ENCODE results near the gene TIMM22. TPM values are rescaled to one million over a fixed set of nuclear protein-coding genes. Genes with fewer than 3 reads are reported as not detected.

Gene TIMM22
- total RNA-seq, 3 donors from 2014 or later (not counting 1 experiment from before 2014, with no cell fraction given): 7.8 to 11.3 (median 8.9) TPM

GRCh38 chr17:1027044-1027443 is 30.1 kb downstream of the TIMM22 start:
- WGBS (ENCODE audit: insufficient coverage): 95% methylated on average over 9 of the region's 9 CpGs
- peaks cover 2% of the 10 kb centered on the region for H3K36me3 ChIP-seq (ENCODE audit: control insufficient read depth, insufficient read depth, low read length)
- Mint-ChIP-seq H3K27me3 (ENCODE audit: low read depth in 2 of 2) (no peaks in the 10 kb centered on the region), H3K4me3 (no peak overlapping the region), H3K27ac (no peak overlapping the region), H3K9me3 (no peaks in the 10 kb centered on the region), H3K36me3 (no peaks in the 10 kb centered on the region), H3K4me1 (peaks cover 0 to 15% of the 10 kb centered on the region in 2 donors)
- ATAC-seq (no peak), DNase-seq (no peak)
- no peak overlapping the region for H3K27ac ChIP-seq (ENCODE audit: low read length)
- no peaks in the 10 kb centered on the region for H3K9me3 ChIP-seq (ENCODE audit: control insufficient read depth, insufficient read depth, low read length)
- TF ChIP-seq CTCF (IDR thresholded peaks at IDR 0.05): no peak
- intact Hi-C loops (cut with micrococcal nuclease): no loop called here
- no peaks in the 10 kb centered on the region for H3K4me1 ChIP-seq (ENCODE audit: control insufficient read depth, insufficient read depth, low read length)
- H3K4me3 ChIP-seq (ENCODE audit: low read length): no peak overlapping the region
- H3K27me3 ChIP-seq (ENCODE audit: control insufficient read depth, insufficient read depth, low read length): no peaks in the 10 kb centered on the region

DNA sequence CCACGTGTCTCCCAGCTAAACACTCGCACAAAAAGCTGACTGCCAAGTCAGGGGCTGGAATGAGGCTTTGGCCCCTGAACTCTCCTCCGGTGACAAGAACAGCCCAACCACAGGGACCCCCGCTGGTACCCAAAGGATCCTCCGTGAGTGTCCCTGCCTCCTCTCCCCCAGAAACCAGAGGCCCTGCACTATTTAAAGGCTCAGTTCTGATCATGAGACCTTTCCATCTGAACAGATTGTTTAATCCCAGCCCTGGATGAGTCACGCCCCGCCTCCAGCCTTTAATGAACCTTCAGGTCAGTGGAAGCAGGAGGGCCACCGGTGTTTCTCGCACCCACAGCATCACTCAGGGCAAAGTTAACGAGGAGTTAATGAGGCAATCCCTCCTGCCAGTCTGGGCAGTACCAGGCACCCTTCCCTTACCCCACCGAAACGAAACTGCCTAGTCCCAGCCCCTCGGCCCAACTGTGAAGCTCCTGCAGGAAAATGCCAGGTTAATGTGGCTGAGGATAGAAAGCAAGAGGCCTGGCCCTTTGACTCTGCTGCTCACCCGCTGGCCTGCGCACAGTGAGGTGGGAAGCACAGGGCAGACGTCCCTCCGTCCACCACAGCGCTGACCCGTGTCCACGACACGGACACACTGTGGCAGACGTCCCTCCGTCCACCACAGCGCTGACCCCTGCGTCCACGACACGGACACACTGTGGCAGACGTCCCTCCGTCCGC is 32.4 kb downstream of the TIMM22 start:
- no peak for TF ChIP-seq CTCF (IDR thresholded peaks at IDR 0.05)
- H3K36me3 ChIP-seq (ENCODE audit: control insufficient read depth, insufficient read depth, low read length): peaks cover 7% of the 10 kb centered on the region
- WGBS (ENCODE audit: insufficient coverage): 89% methylated on average over 29 of the region's 30 CpGs
- no peak overlapping the region for H3K27ac Mint-ChIP-seq
- H3K9me3 ChIP-seq (ENCODE audit: control insufficient read depth, insufficient read depth, low read length): no peaks in the 10 kb centered on the region
- H3K36me3 Mint-ChIP-seq: no peaks in the 10 kb centered on the region
- no peaks in the 10 kb centered on the region for H3K9me3 Mint-ChIP-seq
- no peak for DNase-seq
- H3K4me3 Mint-ChIP-seq: no peak overlapping the region
- intact Hi-C loops (cut with micrococcal nuclease): no loop called here
- H3K27ac ChIP-seq (ENCODE audit: low read length): no peak overlapping the region
- H3K4me3 ChIP-seq (ENCODE audit: low read length): no peak overlapping the region
- H3K27me3 Mint-ChIP-seq (ENCODE audit: low read depth in 2 of 2): no peaks in the 10 kb centered on the region
- no peaks in the 10 kb centered on the region for H3K27me3 ChIP-seq (ENCODE audit: control insufficient read depth, insufficient read depth, low read length)
- no peaks in the 10 kb centered on the region for H3K4me1 ChIP-seq (ENCODE audit: control insufficient read depth, insufficient read depth, low read length)
- H3K4me1 Mint-ChIP-seq: peaks cover 0 to 27% of the 10 kb centered on the region in 2 donors
- ATAC-seq: no peak

DNA sequence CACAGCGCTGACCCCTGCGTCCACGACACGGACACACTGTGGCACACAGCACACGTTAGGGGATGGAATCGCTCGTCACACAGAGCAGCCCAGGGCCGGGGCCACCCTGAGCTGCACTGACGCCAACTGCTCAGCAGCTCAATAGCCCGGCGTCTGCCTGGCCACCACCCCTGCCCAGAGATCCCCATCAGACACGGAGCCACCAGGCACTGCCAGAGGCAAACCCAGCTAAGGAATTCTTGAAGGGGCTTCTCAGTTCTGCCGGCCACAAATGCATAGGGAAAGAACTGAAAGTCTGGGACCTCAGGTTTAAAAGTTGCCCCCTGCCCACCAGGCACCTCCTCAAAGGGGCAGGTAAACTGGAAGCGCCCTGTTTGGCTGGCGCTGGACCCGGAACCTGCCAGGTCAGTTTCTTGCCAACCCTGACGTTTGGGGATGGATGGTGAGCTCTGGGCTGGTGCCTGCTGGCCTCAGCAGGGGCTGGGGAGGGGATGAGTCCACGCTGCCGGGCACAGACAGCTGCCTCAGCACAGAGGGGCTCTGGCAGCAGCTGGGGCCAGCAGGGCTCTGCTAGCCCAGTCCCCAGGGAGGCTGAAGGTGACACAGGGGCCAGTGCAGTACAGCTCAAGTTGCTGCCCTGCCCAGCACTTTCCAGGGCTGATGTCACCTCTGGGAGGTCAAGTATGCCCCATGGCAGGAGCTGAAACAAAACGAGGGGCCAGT is 33.2 kb downstream of the TIMM22 start:
- Mint-ChIP-seq H3K4me1 (peaks cover 0 to 30% of the 10 kb centered on the region in 2 donors), H3K9me3 (no peaks in the 10 kb centered on the region), H3K27me3 (ENCODE audit: low read depth in 2 of 2) (no peaks in the 10 kb centered on the region), H3K4me3 (no peak overlapping the region), H3K36me3 (no peaks in the 10 kb centered on the region), H3K27ac (no peak overlapping the region)
- Histone ChIP-seq H3K4me3 (ENCODE audit: low read length) (no peak overlapping the region), H3K4me1 (ENCODE audit: control insufficient read depth, insufficient read depth, low read length) (no peaks in the 10 kb centered on the region), H3K36me3 (ENCODE audit: control insufficient read depth, insufficient read depth, low read length) (peaks cover 7% of the 10 kb centered on the region), H3K9me3 (ENCODE audit: control insufficient read depth, insufficient read depth, low read length) (no peaks in the 10 kb centered on the region), H3K27ac (ENCODE audit: low read length) (no peak overlapping the region), H3K27me3 (ENCODE audit: control insufficient read depth, insufficient read depth, low read length) (no peaks in the 10 kb centered on the region)
- DNase-seq: no peak
- intact Hi-C loops (cut with micrococcal nuclease): no loop called here
- 96% methylated on average over 20 of the region's 20 CpGs for WGBS (ENCODE audit: insufficient coverage)
- TF ChIP-seq CTCF (IDR thresholded peaks at IDR 0.05): no peak
- ATAC-seq: no peak

All from natural killer cell (primary cell).